ENCODE data around the gene OLFML1.
A peak's percentile ranks its signal among the peaks of the same experiment; 100 is the strongest.

The OLFML1 gene

DNA sequence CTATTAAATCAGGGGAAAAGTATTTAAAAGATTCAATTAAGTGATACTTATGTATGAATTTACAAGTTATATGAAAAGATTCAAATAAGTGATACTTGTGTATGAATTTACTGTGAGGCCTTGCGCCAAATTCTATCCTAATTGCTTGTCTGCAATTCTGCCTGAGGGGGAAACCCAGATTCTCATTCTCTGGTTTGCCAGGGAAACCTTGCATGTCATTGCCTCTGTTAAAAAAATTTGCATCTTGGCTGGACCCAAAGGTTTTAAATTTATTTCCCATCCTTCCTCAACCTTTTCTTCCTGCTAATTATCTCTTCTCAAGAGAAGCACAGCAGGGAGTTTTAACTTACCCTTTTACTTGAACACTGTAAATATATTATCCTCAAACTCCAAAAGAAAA, 13.8 kb downstream of the OLFML1 start:
- Histone ChIP-seq H4K8ac (ENCODE audit: low read depth, low read length) (no peak overlapping the region), H4K12ac (ENCODE audit: low read depth, low read length) (no peak overlapping the region), H3K4me2 (ENCODE audit: low read length) (no peak overlapping the region), H2AFZ (ENCODE audit: insufficient read depth, low read length, poor library complexity) (no peak overlapping the region), H3K79me2 (ENCODE audit: control insufficient read depth, insufficient read depth, low read length, poor library complexity) (no peaks in the 10 kb centered on the region), H3K14ac (ENCODE audit: low read length) (no peak overlapping the region), H3K23ac (ENCODE audit: low read length) (no peak overlapping the region), H2AK5ac (ENCODE audit: low read length) (no peak overlapping the region), H3K9ac (ENCODE audit: low read length) (no peak overlapping the region), H3K4ac (ENCODE audit: low read depth, low read length) (no peak overlapping the region), H3K4me3 (ENCODE audit: low read depth, low read length) (no peak overlapping the region), H3K27me3 (ENCODE audit: insufficient read depth, low read length) (no peaks in the 10 kb centered on the region), H4K91ac (ENCODE audit: low read depth, low read length) (no peak overlapping the region), H3K9me3 (ENCODE audit: insufficient read depth, low read depth, low read length) (no peaks in the 10 kb centered on the region), H2BK5ac (ENCODE audit: low read depth, low read length, poor library complexity) (no peak overlapping the region), H3K36me3 (ENCODE audit: control insufficient read depth in 1 of 2, insufficient read depth in 2 of 2, low read length in 2 of 2) (no peaks in the 10 kb centered on the region), H3K18ac (ENCODE audit: low read length) (no peak overlapping the region), H2BK120ac (ENCODE audit: insufficient read depth, low read length, poor library complexity) (no peak overlapping the region), H3K27ac (ENCODE audit: low read depth, low read length) (no peak overlapping the region), H2BK12ac (ENCODE audit: low read length) (no peak overlapping the region), H3K79me1 (ENCODE audit: low read length) (peaks cover 4% of the 10 kb centered on the region), H3K4me1 (ENCODE audit: control insufficient read depth in 1 of 2, insufficient read depth in 2 of 2, low read length in 2 of 2) (peaks cover 9 to 15% of the 10 kb centered on the region in 2 experiments)
- peak; percentile 50 to 83 for DNase-seq
- no CpG with 5 or more reads among the region's 1 CpG for WGBS (ENCODE audit: extremely low coverage, insufficient coverage, insufficient read length)

- Histone ChIP-seq H3K14ac (ENCODE audit: low read length) (no peak overlapping the region), H3K79me1 (ENCODE audit: low read length) (peaks cover 4% of the 10 kb centered on the region), H3K4ac (ENCODE audit: low read depth, low read length) (no peak overlapping the region), H4K8ac (ENCODE audit: low read depth, low read length) (no peak overlapping the region), H3K18ac (ENCODE audit: low read length) (no peak overlapping the region), H2AK5ac (ENCODE audit: low read length) (no peak overlapping the region), H3K79me2 (ENCODE audit: control insufficient read depth, insufficient read depth, low read length, poor library complexity) (no peaks in the 10 kb centered on the region), H3K4me2 (ENCODE audit: low read length) (no peak overlapping the region), H4K12ac (ENCODE audit: low read depth, low read length) (peak overlapping the region; percentile 64), H4K91ac (ENCODE audit: low read depth, low read length) (peak overlapping the region; percentile 25), H3K4me3 (ENCODE audit: low read depth, low read length) (no peak overlapping the region), H3K9me3 (ENCODE audit: insufficient read depth, low read depth, low read length) (no peaks in the 10 kb centered on the region), H2BK12ac (ENCODE audit: low read length) (no peak overlapping the region), H3K36me3 (ENCODE audit: control insufficient read depth in 1 of 2, insufficient read depth in 2 of 2, low read length in 2 of 2) (no peaks in the 10 kb centered on the region), H3K4me1 (ENCODE audit: control insufficient read depth in 1 of 2, insufficient read depth in 2 of 2, low read length in 2 of 2) (peaks cover 6 to 12% of the 10 kb centered on the region in 2 experiments), H3K27me3 (ENCODE audit: insufficient read depth, low read length) (no peaks in the 10 kb centered on the region), H2AFZ (ENCODE audit: insufficient read depth, low read length, poor library complexity) (no peak overlapping the region), H2BK5ac (ENCODE audit: low read depth, low read length, poor library complexity) (no peak overlapping the region), H3K27ac (ENCODE audit: low read depth, low read length) (no peak overlapping the region), H3K9ac (ENCODE audit: low read length) (no peak overlapping the region), H2BK120ac (ENCODE audit: insufficient read depth, low read length, poor library complexity) (no peak overlapping the region), H3K23ac (ENCODE audit: low read length) (no peak overlapping the region)
- WGBS (ENCODE audit: extremely low coverage, insufficient coverage, insufficient read length) = no CpG with 5 or more reads among the region's 3 CpGs
- DNase-seq = peak; percentile 92 to 96
Measured at GRCh38 chr11:7500251-7500650, 14.9 kb downstream of the OLFML1 start.

DNA sequence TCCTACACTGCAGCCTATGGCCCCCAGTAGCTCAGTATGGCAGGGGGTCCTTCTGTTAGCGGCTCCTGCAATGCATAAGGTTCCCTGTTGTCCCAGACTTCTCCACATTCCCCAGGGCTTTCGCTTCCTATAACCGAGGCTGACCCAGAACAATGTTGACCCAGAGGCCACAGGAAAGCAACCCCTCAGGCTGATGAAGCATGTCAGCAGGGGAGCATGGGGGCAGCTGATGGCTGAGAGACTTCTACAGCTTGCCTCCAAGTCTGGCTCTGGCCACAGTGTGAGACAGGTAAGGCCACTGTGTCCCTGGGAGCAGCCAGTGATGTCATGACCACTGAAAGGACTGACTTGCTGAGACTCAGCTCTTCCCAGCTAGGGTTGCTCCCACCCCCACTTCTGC, 15.9 kb downstream of the OLFML1 start:
- Histone ChIP-seq H4K12ac (ENCODE audit: low read depth, low read length) (no peak overlapping the region), H3K4me3 (ENCODE audit: low read depth, low read length) (no peak overlapping the region), H4K8ac (ENCODE audit: low read depth, low read length) (no peak overlapping the region), H3K9me3 (ENCODE audit: insufficient read depth, low read depth, low read length) (no peaks in the 10 kb centered on the region), H3K18ac (ENCODE audit: low read length) (no peak overlapping the region), H2AFZ (ENCODE audit: insufficient read depth, low read length, poor library complexity) (no peak overlapping the region), H2BK120ac (ENCODE audit: insufficient read depth, low read length, poor library complexity) (no peak overlapping the region), H3K4ac (ENCODE audit: low read depth, low read length) (no peak overlapping the region), H3K36me3 (ENCODE audit: control insufficient read depth in 1 of 2, insufficient read depth in 2 of 2, low read length in 2 of 2) (no peaks in the 10 kb centered on the region), H3K14ac (ENCODE audit: low read length) (no peak overlapping the region), H3K79me2 (ENCODE audit: control insufficient read depth, insufficient read depth, low read length, poor library complexity) (no peaks in the 10 kb centered on the region), H4K91ac (ENCODE audit: low read depth, low read length) (no peak overlapping the region), H2BK5ac (ENCODE audit: low read depth, low read length, poor library complexity) (no peak overlapping the region), H3K23ac (ENCODE audit: low read length) (peak overlapping the region; percentile 11), H3K27ac (ENCODE audit: low read depth, low read length) (peak overlapping the region; percentile 12), H3K79me1 (ENCODE audit: low read length) (peaks cover 4% of the 10 kb centered on the region), H3K27me3 (ENCODE audit: insufficient read depth, low read length) (no peaks in the 10 kb centered on the region), H3K4me1 (ENCODE audit: control insufficient read depth in 1 of 2, insufficient read depth in 2 of 2, low read length in 2 of 2) (peaks cover 6 to 12% of the 10 kb centered on the region in 2 experiments), H3K4me2 (ENCODE audit: low read length) (no peak overlapping the region), H2AK5ac (ENCODE audit: low read length) (no peak overlapping the region), H3K9ac (ENCODE audit: low read length) (peak overlapping the region; percentile 14), H2BK12ac (ENCODE audit: low read length) (no peak overlapping the region)
- peak; percentile 87 to 93 for DNase-seq
- no CpG with 5 or more reads among the region's 3 CpGs for WGBS (ENCODE audit: extremely low coverage, insufficient coverage, insufficient read length)

DNA sequence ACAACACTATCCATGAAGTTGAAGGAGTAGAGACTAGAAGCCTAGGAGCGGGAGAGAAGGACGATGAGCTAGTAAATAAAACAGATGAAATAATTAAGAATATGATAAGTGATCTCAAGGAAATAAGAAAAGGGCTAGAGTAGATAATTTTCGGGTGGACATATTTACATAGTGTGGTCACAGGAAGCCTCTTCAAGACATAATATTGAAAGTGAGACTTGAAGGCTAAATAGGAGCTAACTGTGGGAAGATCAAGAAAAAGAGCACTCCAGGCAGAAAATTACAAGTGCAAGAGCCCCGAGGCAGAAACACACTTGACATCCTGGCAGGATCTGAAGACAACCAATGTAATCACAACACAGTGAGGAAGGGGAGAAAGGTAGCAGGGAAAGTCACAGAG, 16.6 kb downstream of the OLFML1 start:
- H3K27ac ChIP-seq (ENCODE audit: low read depth, low read length) = no peak overlapping the region
- H3K4me1 ChIP-seq (ENCODE audit: control insufficient read depth in 1 of 2, insufficient read depth in 2 of 2, low read length in 2 of 2) = peaks cover 6 to 12% of the 10 kb centered on the region in 2 experiments
- no peaks in the 10 kb centered on the region for H3K36me3 ChIP-seq (ENCODE audit: control insufficient read depth in 1 of 2, insufficient read depth in 2 of 2, low read length in 2 of 2)
- peaks cover 4% of the 10 kb centered on the region for H3K79me1 ChIP-seq (ENCODE audit: low read length)
- no peak overlapping the region for H3K18ac ChIP-seq (ENCODE audit: low read length)
- H3K4me3 ChIP-seq (ENCODE audit: low read depth, low read length) = no peak overlapping the region
- H2BK120ac ChIP-seq (ENCODE audit: insufficient read depth, low read length, poor library complexity) = no peak overlapping the region
- no peak overlapping the region for H2AK5ac ChIP-seq (ENCODE audit: low read length)
- H4K8ac ChIP-seq (ENCODE audit: low read depth, low read length) = no peak overlapping the region
- H4K91ac ChIP-seq (ENCODE audit: low read depth, low read length) = no peak overlapping the region
- H3K79me2 ChIP-seq (ENCODE audit: control insufficient read depth, insufficient read depth, low read length, poor library complexity) = no peaks in the 10 kb centered on the region
- no peaks in the 10 kb centered on the region for H3K27me3 ChIP-seq (ENCODE audit: insufficient read depth, low read length)
- no peaks in the 10 kb centered on the region for H3K9me3 ChIP-seq (ENCODE audit: insufficient read depth, low read depth, low read length)
- WGBS (ENCODE audit: extremely low coverage, insufficient coverage, insufficient read length) = no CpG with 5 or more reads among the region's 4 CpGs
- no peak for DNase-seq
- H3K14ac ChIP-seq (ENCODE audit: low read length) = no peak overlapping the region
- no peak overlapping the region for H3K4ac ChIP-seq (ENCODE audit: low read depth, low read length)
- no peak overlapping the region for H3K9ac ChIP-seq (ENCODE audit: low read length)
- no peak overlapping the region for H3K23ac ChIP-seq (ENCODE audit: low read length)
- no peak overlapping the region for H4K12ac ChIP-seq (ENCODE audit: low read depth, low read length)
- no peak overlapping the region for H2BK5ac ChIP-seq (ENCODE audit: low read depth, low read length, poor library complexity)
- H3K4me2 ChIP-seq (ENCODE audit: low read length) = no peak overlapping the region
- H2BK12ac ChIP-seq (ENCODE audit: low read length) = no peak overlapping the region
- no peak overlapping the region for H2AFZ ChIP-seq (ENCODE audit: insufficient read depth, low read length, poor library complexity)

All from trophoblast cell (in vitro differentiated cells and primary cell).